Measurements from ENCODE around the gene BTN1A1. TPM values are rescaled to one million over a fixed set of nuclear protein-coding genes. Genes with fewer than 3 reads are reported as not detected.

The BTN1A1 gene
- total and polyA plus RNA-seq, 10 of the 15 experiments (the other 5 are each of a cell fraction or from before 2014, with no cell fraction given) = 0.05 to 2.2 (median 0.87) TPM

GRCh38 chr6:26556263-26557070 is 56.4 kb downstream of the BTN1A1 start (continued):
- TF ChIP-seq SMC3 (IDR thresholded peaks at IDR 0.05; ENCODE audit: borderline replicate concordance, low read length) (no peak), TARDBP (IDR thresholded peaks at IDR 0.05; ENCODE audit: borderline replicate concordance) (0 out of 2 replicates have a peak, but pooled peaks have one; percentile 82), RCOR1 (conservative IDR thresholded peaks at IDR 0.05; ENCODE audit: low read depth, low read length) (no peak), EZH2 (IDR thresholded peaks at IDR 0.05; ENCODE audit: borderline replicate concordance, control insufficient read depth, low read depth, low read length) (no peak), CBX5 (IDR thresholded peaks at IDR 0.05; ENCODE audit: low read depth) (no peak), ZNF384 (IDR thresholded peaks at IDR 0.05; ENCODE audit: borderline replicate concordance, low read depth, low read length) (no peak), CUX1 (IDR thresholded peaks at IDR 0.05; ENCODE audit: insufficient replicate concordance, low read depth, low read length) (no peak), IRF5 (IDR thresholded peaks at IDR 0.05; ENCODE audit: borderline replicate concordance) (no peak), SIN3A (IDR thresholded peaks at IDR 0.05; ENCODE audit: low read depth, low read length) (no peak), ZBTB33 (IDR thresholded peaks at IDR 0.05) (no peak), NKRF (conservative IDR thresholded peaks at IDR 0.05) (no peak), USF1 (IDR thresholded peaks at IDR 0.05; ENCODE audit: borderline replicate concordance, extremely low read length, insufficient read depth, low read depth, low read length) (no peak), TCF7 (IDR thresholded peaks at IDR 0.05; ENCODE audit: borderline replicate concordance) (0 out of 2 replicates have a peak, but pooled peaks have one; percentile 28)

Measured in GM12878 (cell line).